HG02642 (cell line): ENCODE results near the gene FHAD1.
"Not testable (repeated sequence)": the region's sequence is repeated elsewhere in the genome, so short reads cannot be mapped to it uniquely, and the experiment has no call there.

Experiments
- ATAC-seq: cut with Tn5 transposase; IDR thresholded peaks from one replicate; pipeline ENCODE4 v1.9.1; 2021; ENCODE audit warnings: mild to moderate bottlenecking; ENCODE audit not compliant: unreplicated experiment, poor library complexity

FHAD1 gene

GRCh38 chr1:15386164-15386749, 139.2 kb downstream of the FHAD1 start:
- ATAC-seq, result no peak

- no peak for ATAC-seq
Observed at GRCh38 chr1:15388201-15388880, 141.3 kb downstream of the FHAD1 start.

- ATAC-seq, result not testable (repeated sequence)
Observed at GRCh38 chr1:15389828-15390227, 142.8 kb downstream of the FHAD1 start.

GRCh38 chr1:15390667-15391066, 143.6 kb downstream of the FHAD1 start:
- ATAC-seq, result no peak

GRCh38 chr1:15391366-15391765, 144.3 kb downstream of the FHAD1 start:
- ATAC-seq, result no peak

- ATAC-seq, result no peak
Observed at GRCh38 chr1:15393475-15394257, 146.6 kb downstream of the FHAD1 start.

- no peak for ATAC-seq
Observed at GRCh38 chr1:15394258-15394690, 147.3 kb downstream of the FHAD1 start.

GRCh38 chr1:15397236-15397635, 150.2 kb downstream of the FHAD1 start:
- ATAC-seq, result no peak

GRCh38 chr1:15399710-15400109, 152.7 kb downstream of the FHAD1 start:
- no peak for ATAC-seq

- ATAC-seq, result no peak
Observed at GRCh38 chr1:15400627-15401026, 153.6 kb downstream of the FHAD1 start.

- ATAC-seq, result no peak
Observed at GRCh38 chr1:15401391-15402055, 154.5 kb downstream of the FHAD1 start.

GRCh38 chr1:15402809-15403450, 155.9 kb downstream of the FHAD1 start:
- ATAC-seq, result no peak

- no peak for ATAC-seq
Observed at GRCh38 chr1:15403962-15404580, 157.0 kb downstream of the FHAD1 start.

- no peak for ATAC-seq
Observed at GRCh38 chr1:15405106-15405850, 158.3 kb downstream of the FHAD1 start.

GRCh38 chr1:15406614-15407559, 159.9 kb downstream of the FHAD1 start:
- no peak for ATAC-seq

- ATAC-seq, result no peak
Observed at GRCh38 chr1:15407580-15407979, 160.6 kb downstream of the FHAD1 start.

GRCh38 chr1:15408890-15409387, 161.9 kb downstream of the FHAD1 start:
- ATAC-seq, result no peak
